Gastrocnemius medialis (tissue), 4 donors: ENCODE results near the gene SPTLC3. TPM values are rescaled to one million over a fixed set of nuclear protein-coding genes. Genes with fewer than 3 reads are reported as not detected.

ENCODE experiments used
- ATAC-seq, 2 donors: fragments of 150-250 bp; one replicate each; pipeline ENCODE4 v1.9.1; 2016
- DNase-seq, 2 donors: peaks; one replicate each; pipeline ENCODE4 v3.0.0-alpha.2; 2019
- H3K27ac ChIP-seq, 4 donors: fragments of 200-600 bp; sonication (generic); 1 replicate in 1 of 4; 2 replicates in 3 of 4; pipeline ENCODE4 v1.5.1; 2016 to 2018; ENCODE audit warnings: mild to moderate bottlenecking in 2 of 4, moderate library complexity in 1 of 4
- H3K27me3 ChIP-seq, 3 donors: fragments of 200-600 bp; sonication (generic) in 2 of 3; 1 replicate in 1 of 3; 2 replicates in 2 of 3; pipeline versions ENCODE4 v1.5.1 to v1.6.0; 2016 to 2019; ENCODE audit warnings: mild to moderate bottlenecking in 1 of 3, moderate library complexity in 1 of 3
- H3K36me3 ChIP-seq, 2 donors: fragments of 200-600 bp; sonication (generic) in 1 of 2; one replicate each; pipeline ENCODE4 v1.5.1; 2017 to 2018
- H3K4me1 ChIP-seq, 2 donors: fragments of 200-600 bp; sonication (generic) in 1 of 2; one replicate each; pipeline ENCODE4 v1.5.1; 2016 to 2017; ENCODE audit warnings: mild to moderate bottlenecking in 2 of 2
- H3K4me3 ChIP-seq, 4 donors: fragments of 200-600 bp; sonication (generic) in 3 of 4; 1 replicate in 1 of 4; 2 replicates in 3 of 4; pipeline ENCODE4 v1.5.1; 2016 to 2019; ENCODE audit warnings: mild to moderate bottlenecking in 2 of 4
- H3K9me3 ChIP-seq, 3 donors: fragments of 200-600 bp; sonication (generic) in 2 of 3; 1 replicate in 1 of 3; 2 replicates in 2 of 3; pipeline ENCODE4 v1.5.1; 2016 to 2019
- CTCF ChIP-seq, 5 experiments: fragments of 450-650 bp in 3 of 5; fragments of 200-600 bp in 2 of 5; sonication (generic) in 2 of 5; IDR thresholded peaks in 4 of 5; conservative IDR thresholded peaks in 1 of 5; 1 replicate in 4 of 5; 2 replicates in 1 of 5; pipeline ENCODE4 v1.5.1; 2016 to 2019; ENCODE audit warnings: antibody characterized with exemption in 5 of 5, mild to moderate bottlenecking in 3 of 5, moderate library complexity in 3 of 5
- POLR2A ChIP-seq, 2 donors: fragments of 450-650 bp; IDR thresholded peaks; one replicate each; pipeline ENCODE4 v1.6.1; 2017; ENCODE audit warnings: antibody characterized with exemption in 2 of 2, mild to moderate bottlenecking in 2 of 2, moderate library complexity in 2 of 2
- in situ Hi-C, 4 donors: fragments of 200-750 bp; cut with MboI; loops; one replicate each; pipeline versions ENCODE4 v1.15.0 to v1.8.0; 2017; ENCODE audit warnings: low sequenced_read_pairs in 4 of 4
- intact Hi-C: fragments of 100-400 bp; cut with DNase I; formaldehyde crosslinking; loops from one replicate; pipeline ENCODE4 v1.15.1; 2023; ENCODE audit warnings: low total_unique reads
- total RNA-seq, 4 donors: library from RNA; depleted of rRNA; stranded (reverse); fragments of >200 nt; gene quantifications; one replicate each; pipeline versions ENCODE4 v1.1.0 to v1.2.3, GENCODE V29; 2016

SPTLC3 gene
- total RNA-seq, 4 donors from 2014 or later, result 0.46 to 2.4 (median 1.2) TPM

GRCh38 chr20:13101706-13102105, 92.9 kb downstream of the SPTLC3 start:
- ATAC-seq (no peak), DNase-seq (no peak)
- Histone ChIP-seq H3K27me3 (no peaks in the 10 kb centered on the region), H3K27ac (no peak overlapping the region), H3K9me3 (no peaks in the 10 kb centered on the region), H3K36me3 (no peaks in the 10 kb centered on the region), H3K4me1 (no peaks in the 10 kb centered on the region), H3K4me3 (no peak overlapping the region)
- TF ChIP-seq POLR2A (IDR thresholded peaks at IDR 0.05) (no peak), CTCF (IDR thresholded peaks at IDR 0.05 in 4 of 5, conservative IDR thresholded peaks at IDR 0.05 in 1 of 5) (no peak)
- in situ Hi-C loops, result loop anchor here (10.0 to 25.0 kb wide), 5 partner anchors 177 to 1427 kb away; no protein-coding TSS in a partner anchor
- intact Hi-C loops, result no loop called here

- Histone ChIP-seq H3K9me3 (no peaks in the 10 kb centered on the region), H3K27me3 (no peaks in the 10 kb centered on the region), H3K4me1 (no peaks in the 10 kb centered on the region), H3K27ac (no peak overlapping the region), H3K4me3 (no peak overlapping the region), H3K36me3 (no peaks in the 10 kb centered on the region)
- DNase-seq (no peak), ATAC-seq (no peak)
- TF ChIP-seq CTCF (IDR thresholded peaks at IDR 0.05 in 4 of 5, conservative IDR thresholded peaks at IDR 0.05 in 1 of 5) (no peak), POLR2A (IDR thresholded peaks at IDR 0.05) (no peak)
- in situ Hi-C loops (loop anchor here (10.0 to 25.0 kb wide), 5 partner anchors 177 to 1427 kb away; no protein-coding TSS in a partner anchor), intact Hi-C loops (no loop called here)
These were observed 93.5 kb downstream of the SPTLC3 start for GRCh38 chr20:13102237-13102636.

- ATAC-seq, result no peak
- no peak for DNase-seq
- Histone ChIP-seq H3K27me3 (no peaks in the 10 kb centered on the region), H3K36me3 (no peaks in the 10 kb centered on the region), H3K4me1 (no peaks in the 10 kb centered on the region), H3K4me3 (no peak overlapping the region), H3K27ac (no peak overlapping the region), H3K9me3 (no peaks in the 10 kb centered on the region)
- in situ Hi-C loops, result loop anchor here (10.0 to 25.0 kb wide), 5 partner anchors 178 to 1428 kb away; no protein-coding TSS in a partner anchor
- intact Hi-C loops, result no loop called here
- TF ChIP-seq POLR2A (IDR thresholded peaks at IDR 0.05) (no peak), CTCF (IDR thresholded peaks at IDR 0.05 in 4 of 5, conservative IDR thresholded peaks at IDR 0.05 in 1 of 5) (no peak)
These were observed 93.9 kb downstream of the SPTLC3 start for GRCh38 chr20:13102694-13103093.

- no peak overlapping the region for H3K27ac ChIP-seq
- ATAC-seq (no peak), DNase-seq (no peak)
- no peak overlapping the region for H3K4me3 ChIP-seq
- H3K36me3 ChIP-seq, result no peaks in the 10 kb centered on the region
- no peaks in the 10 kb centered on the region for H3K9me3 ChIP-seq
- no peaks in the 10 kb centered on the region for H3K27me3 ChIP-seq
- no peaks in the 10 kb centered on the region for H3K4me1 ChIP-seq
- in situ Hi-C loops, result loop anchor here (10.0 to 25.0 kb wide), 5 partner anchors 180 to 1430 kb away; no protein-coding TSS in a partner anchor
- TF ChIP-seq CTCF (IDR thresholded peaks at IDR 0.05 in 4 of 5, conservative IDR thresholded peaks at IDR 0.05 in 1 of 5) (no peak), POLR2A (IDR thresholded peaks at IDR 0.05) (no peak)
- intact Hi-C loops, result loop anchor here (2.0 to 5.0 kb wide), 2 partner anchors 138 to 180 kb away; no protein-coding TSS in a partner anchor
These were observed 96.3 kb downstream of the SPTLC3 start for GRCh38 chr20:13105039-13105438.
